Measurements from ENCODE around the gene FKBP14. TPM values are rescaled to one million over a fixed set of nuclear protein-coding genes. Genes with fewer than 3 reads are reported as not detected.

Gene FKBP14
- polyA plus RNA-seq, 3 donors = 0.43 to 1.9 (median 1.1) TPM

DNA sequence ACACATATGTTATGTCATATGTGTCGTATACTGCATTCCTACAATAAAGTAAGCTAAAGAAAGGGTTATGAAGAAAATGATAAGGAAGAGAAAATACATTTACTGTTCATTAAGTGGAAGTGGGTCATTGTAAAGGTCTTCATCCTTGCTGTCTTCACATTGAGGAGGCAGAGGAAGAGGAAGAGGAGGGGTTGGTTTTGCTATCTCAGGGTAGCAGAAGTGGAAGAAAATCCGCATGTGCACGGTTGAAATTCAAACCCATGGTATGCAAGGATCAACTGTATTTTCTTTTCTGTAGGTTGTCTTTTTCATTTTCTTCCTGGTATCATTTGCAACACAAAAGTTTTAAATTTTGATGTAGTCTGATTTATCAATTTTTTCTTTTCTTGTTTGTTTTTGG, 8.0 kb upstream of the FKBP14 start:
- Mint-ChIP-seq H3K9me3 (peaks cover 0 to 3% (median 0%) of the 10 kb centered on the region in 7 donors), H3K4me1 (peaks cover 16% of the 10 kb centered on the region), H3K4me3 (no peak overlapping the region), H3K36me3 (no peaks in the 10 kb centered on the region), H3K27ac (no peak overlapping the region), H3K27me3 (ENCODE audit: low read depth in 3 of 3) (peaks cover 1 to 2% (median 2%) of the 10 kb centered on the region in 3 donors)
- no peak overlapping the region for H3K9ac ChIP-seq (ENCODE audit: insufficient read depth, low read length, poor library complexity, severe bottlenecking)
- no peaks in the 10 kb centered on the region for H3K27me3 ChIP-seq (ENCODE audit: control insufficient read depth in 2 of 2, insufficient read depth in 2 of 2, low read length in 2 of 2)
- no peaks in the 10 kb centered on the region for H3K9me3 ChIP-seq (replicated peaks in 1 of 2; ENCODE audit: control insufficient read depth in 1 of 2, insufficient read depth in 1 of 2, low read length in 2 of 2)
- no peak overlapping the region for H3K27ac ChIP-seq (ENCODE audit: low read depth in 1 of 2, low read length in 2 of 2)
- intact Hi-C loops (cut with micrococcal nuclease) = no loop called here
- H4K20me1 ChIP-seq (ENCODE audit: insufficient read depth, low read length) = no peaks in the 10 kb centered on the region
- no peaks in the 10 kb centered on the region for H3K36me3 ChIP-seq (replicated peaks in 1 of 2; ENCODE audit: control insufficient read depth in 1 of 2, insufficient read depth in 2 of 2, low read length in 2 of 2)
- TF ChIP-seq, protein P1, sequence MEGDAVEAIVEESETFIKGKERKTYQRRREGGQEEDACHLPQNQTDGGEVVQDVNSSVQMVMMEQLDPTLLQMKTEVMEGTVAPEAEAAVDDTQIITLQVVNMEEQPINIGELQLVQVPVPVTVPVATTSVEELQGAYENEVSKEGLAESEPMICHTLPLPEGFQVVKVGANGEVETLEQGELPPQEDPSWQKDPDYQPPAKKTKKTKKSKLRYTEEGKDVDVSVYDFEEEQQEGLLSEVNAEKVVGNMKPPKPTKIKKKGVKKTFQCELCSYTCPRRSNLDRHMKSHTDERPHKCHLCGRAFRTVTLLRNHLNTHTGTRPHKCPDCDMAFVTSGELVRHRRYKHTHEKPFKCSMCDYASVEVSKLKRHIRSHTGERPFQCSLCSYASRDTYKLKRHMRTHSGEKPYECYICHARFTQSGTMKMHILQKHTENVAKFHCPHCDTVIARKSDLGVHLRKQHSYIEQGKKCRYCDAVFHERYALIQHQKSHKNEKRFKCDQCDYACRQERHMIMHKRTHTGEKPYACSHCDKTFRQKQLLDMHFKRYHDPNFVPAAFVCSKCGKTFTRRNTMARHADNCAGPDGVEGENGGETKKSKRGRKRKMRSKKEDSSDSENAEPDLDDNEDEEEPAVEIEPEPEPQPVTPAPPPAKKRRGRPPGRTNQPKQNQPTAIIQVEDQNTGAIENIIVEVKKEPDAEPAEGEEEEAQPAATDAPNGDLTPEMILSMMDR (IDR thresholded peaks at IDR 0.05) = no peak
- H3K4me2 ChIP-seq (replicated peaks; ENCODE audit: extremely low read depth, low read length, poor library complexity, severe bottlenecking) = no peak overlapping the region
- no CpG with 5 or more reads among the region's 3 CpGs for WGBS (ENCODE audit: insufficient coverage)
- no peak overlapping the region for H3K4me3 ChIP-seq (replicated peaks in 1 of 3; ENCODE audit: low read depth in 2 of 3, low read length in 3 of 3)
- no peak overlapping the region for H2AFZ ChIP-seq (ENCODE audit: insufficient read depth, low read depth, low read length, poor library complexity, severe bottlenecking)
- H3K4me1 ChIP-seq (ENCODE audit: control insufficient read depth in 1 of 2, insufficient read depth in 2 of 2, low read length in 2 of 2) = peaks cover 8 to 10% of the 10 kb centered on the region in 2 donors
- H3K79me2 ChIP-seq (ENCODE audit: insufficient read depth, low read length) = no peaks in the 10 kb centered on the region
- DNase-seq = no peak

DNA sequence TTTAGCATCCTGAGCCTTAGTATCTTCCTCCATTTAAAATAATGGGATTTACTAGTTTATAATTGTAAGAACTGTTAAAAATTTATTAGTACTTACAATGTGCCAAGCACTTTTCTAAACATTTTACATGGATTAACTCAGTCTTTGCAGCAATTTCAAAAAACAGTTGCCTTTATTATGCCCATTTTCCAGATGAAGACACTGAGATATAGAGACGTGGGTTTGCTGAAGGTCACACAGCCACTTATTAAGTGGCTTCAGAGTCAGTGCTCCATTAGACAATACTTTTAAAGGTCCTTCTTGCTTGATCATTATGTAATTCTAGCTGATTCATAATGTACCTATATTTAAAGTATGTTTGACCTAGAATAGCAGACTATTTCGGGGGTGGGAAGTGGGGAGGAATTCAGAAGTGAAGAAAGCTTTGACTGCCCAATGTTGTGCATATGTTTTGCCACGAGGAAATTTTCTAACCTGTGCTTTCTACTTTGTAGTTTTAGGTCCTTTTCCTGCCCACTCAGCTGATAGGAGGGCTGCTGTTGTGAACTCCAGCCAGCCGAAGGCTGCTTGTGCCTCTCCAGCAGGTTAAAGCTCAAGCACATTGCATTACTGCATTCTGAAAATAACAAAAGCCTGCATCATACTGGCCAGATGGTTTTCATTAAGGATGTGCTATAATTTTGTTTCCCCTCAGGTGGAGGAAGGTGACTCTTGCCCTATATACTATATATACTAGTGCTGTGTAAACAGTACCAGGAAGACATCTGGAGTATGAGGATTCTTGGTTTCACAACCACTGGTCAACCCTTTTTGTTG, 6.0 kb upstream of the FKBP14 start:
- H3K27me3 ChIP-seq (ENCODE audit: control insufficient read depth in 2 of 2, insufficient read depth in 2 of 2, low read length in 2 of 2) = no peaks in the 10 kb centered on the region
- TF ChIP-seq, protein P1 (IDR thresholded peaks at IDR 0.05) = no peak
- H4K20me1 ChIP-seq (ENCODE audit: insufficient read depth, low read length) = no peaks in the 10 kb centered on the region
- peaks cover 0 to 3% (median 0%) of the 10 kb centered on the region in 7 donors for H3K9me3 Mint-ChIP-seq
- H3K79me2 ChIP-seq (ENCODE audit: insufficient read depth, low read length) = no peaks in the 10 kb centered on the region
- DNase-seq = no peak
- H3K4me2 ChIP-seq (replicated peaks; ENCODE audit: extremely low read depth, low read length, poor library complexity, severe bottlenecking) = no peak overlapping the region
- H2AFZ ChIP-seq (ENCODE audit: insufficient read depth, low read depth, low read length, poor library complexity, severe bottlenecking) = no peak overlapping the region
- peaks cover 18% of the 10 kb centered on the region for H3K4me1 Mint-ChIP-seq
- H3K36me3 Mint-ChIP-seq = no peaks in the 10 kb centered on the region
- no peaks in the 10 kb centered on the region for H3K9me3 ChIP-seq (replicated peaks in 1 of 2; ENCODE audit: control insufficient read depth in 1 of 2, insufficient read depth in 1 of 2, low read length in 2 of 2)
- H3K36me3 ChIP-seq (replicated peaks in 1 of 2; ENCODE audit: control insufficient read depth in 1 of 2, insufficient read depth in 2 of 2, low read length in 2 of 2) = no peaks in the 10 kb centered on the region
- no peak overlapping the region for H3K4me3 Mint-ChIP-seq
- no peak overlapping the region for H3K27ac Mint-ChIP-seq
- H3K27ac ChIP-seq (ENCODE audit: low read depth in 1 of 2, low read length in 2 of 2) = no peak overlapping the region
- H3K4me1 ChIP-seq (ENCODE audit: control insufficient read depth in 1 of 2, insufficient read depth in 2 of 2, low read length in 2 of 2) = peaks cover 16 to 23% of the 10 kb centered on the region in 2 donors
- H3K4me3 ChIP-seq (replicated peaks in 1 of 3; ENCODE audit: low read depth in 2 of 3, low read length in 3 of 3) = no peak overlapping the region
- WGBS (ENCODE audit: insufficient coverage) = 100% methylated on average over 1 of the region's 4 CpGs
- intact Hi-C loops (cut with micrococcal nuclease) = no loop called here
- peaks cover 1 to 4% (median 3%) of the 10 kb centered on the region in 3 donors for H3K27me3 Mint-ChIP-seq (ENCODE audit: low read depth in 3 of 3)
- no peak overlapping the region for H3K9ac ChIP-seq (ENCODE audit: insufficient read depth, low read length, poor library complexity, severe bottlenecking)
